Measurements from ENCODE around the gene ATP4A.
"Not testable (repeated sequence)": the region's sequence is repeated elsewhere in the genome, so short reads cannot be mapped to it uniquely, and the experiment has no call there.

ATP4A gene

GRCh38 chr19:35563207-35563829 is at the start of gene ATP4A:
Gene ATP4A, minus strand, starts transcription at chr19:35563658. Its CDS starts 29 bp downstream, at chr19:35563629.
- DNase-seq (ENCODE audit: low read depth) = no peak

GRCh38 chr19:35612559-35613321 is 49.3 kb upstream of the ATP4A start, which contains the start of gene HAUS5:
Gene HAUS5, plus strand, starts transcription at chr19:35612735. Its CDS starts 60 bp downstream, at chr19:35612795.
- DNase-seq (ENCODE audit: low read depth) = peak; percentile 93

- no peak for DNase-seq (ENCODE audit: low read depth)
These were observed 48.7 kb upstream of the ATP4A start for GRCh38 chr19:35612224-35612558.

- DNase-seq (ENCODE audit: low read depth) = no peak
These were observed 46.4 kb upstream of the ATP4A start for GRCh38 chr19:35609851-35610353.

- DNase-seq (ENCODE audit: low read depth) = no peak
These were observed 44.8 kb upstream of the ATP4A start for GRCh38 chr19:35608251-35608650.

GRCh38 chr19:35607661-35608060 is 44.2 kb upstream of the ATP4A start:
- DNase-seq (ENCODE audit: low read depth) = no peak

GRCh38 chr19:35607170-35607569 is 43.7 kb upstream of the ATP4A start:
- DNase-seq (ENCODE audit: low read depth) = not testable (repeated sequence)

DNA sequence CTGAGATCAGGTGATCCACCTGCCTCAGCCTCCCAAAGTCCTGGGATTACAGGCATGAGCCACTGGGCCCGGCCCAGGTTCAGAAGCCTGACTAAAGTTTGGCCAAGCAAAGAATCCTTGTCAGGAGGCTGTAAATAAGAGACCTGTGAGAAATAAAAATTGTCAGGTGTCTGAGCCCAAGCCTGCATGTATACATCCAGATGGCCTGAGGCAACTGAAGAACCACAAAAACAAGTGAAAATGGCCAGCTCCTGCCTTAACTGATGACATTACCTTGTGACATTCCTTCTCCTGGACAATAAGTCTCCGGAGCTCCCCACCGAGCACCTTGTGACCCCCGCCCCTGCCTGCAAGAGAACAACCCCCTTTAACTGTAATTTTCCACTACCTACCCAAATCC is 41.0 kb upstream of the ATP4A start:
- not testable (repeated sequence) for DNase-seq (ENCODE audit: low read depth)

DNA sequence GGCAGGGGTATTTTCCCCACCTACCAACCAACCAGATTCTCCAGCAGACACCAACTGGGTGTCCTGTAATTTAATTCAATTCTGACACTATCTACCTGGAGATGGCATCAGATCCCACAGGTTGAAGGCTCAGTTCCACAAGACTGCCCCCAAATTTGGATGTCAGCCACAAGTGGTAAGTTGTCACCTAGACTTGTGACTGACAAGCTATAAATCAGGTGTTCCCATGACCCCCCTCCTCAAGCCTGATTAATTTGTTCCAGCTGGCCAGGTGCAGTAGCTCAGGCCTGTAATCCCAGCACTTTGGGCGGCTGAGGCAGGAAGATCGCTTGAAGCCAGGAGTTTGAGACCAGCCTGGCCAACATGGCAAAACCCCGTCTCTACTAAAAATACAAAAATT is 38.5 kb upstream of the ATP4A start:
- no peak for DNase-seq (ENCODE audit: low read depth)

- no peak for DNase-seq (ENCODE audit: low read depth)
These were observed 33.0 kb upstream of the ATP4A start for GRCh38 chr19:35596366-35596999.

DNA sequence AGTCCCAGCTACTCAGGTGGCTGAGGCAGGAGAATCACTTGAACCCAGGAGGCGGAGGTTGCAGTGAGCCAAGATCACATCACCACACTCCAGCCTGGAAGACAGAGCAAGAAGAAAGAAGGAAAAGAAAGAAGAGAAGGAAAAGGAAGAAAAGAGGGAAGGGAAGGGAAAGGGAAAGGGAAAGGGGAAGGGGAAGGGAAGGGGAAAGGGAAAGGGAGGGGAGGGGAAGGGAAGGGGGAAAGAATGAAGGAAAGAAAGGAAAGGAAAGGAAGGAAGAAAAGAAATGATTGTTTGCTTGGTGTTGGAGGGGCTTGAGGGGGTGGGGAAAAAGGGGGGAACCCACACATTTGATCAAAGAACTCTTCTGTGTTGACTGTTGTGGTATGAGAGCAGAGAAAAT is 32.5 kb upstream of the ATP4A start:
- no peak for DNase-seq (ENCODE audit: low read depth)

DNA sequence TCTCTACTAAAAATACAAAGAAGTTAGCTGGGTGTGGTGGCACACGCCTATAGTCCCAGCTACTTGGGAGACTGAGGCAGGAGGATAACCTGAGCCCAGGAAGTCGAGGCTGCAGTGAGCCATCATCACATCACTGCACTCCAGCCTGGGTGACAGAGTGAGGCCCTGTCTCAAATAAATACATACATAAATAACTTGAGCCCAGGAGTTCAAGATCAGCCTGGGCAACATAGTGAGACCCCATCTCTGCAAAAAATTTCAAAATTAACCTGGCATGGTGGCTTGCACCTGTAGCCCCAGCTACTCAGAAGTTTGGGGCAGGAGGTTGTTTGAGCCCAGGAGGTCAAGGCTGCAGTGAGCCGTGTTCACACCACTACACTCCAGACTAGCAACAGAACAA is 31.6 kb upstream of the ATP4A start:
- not testable (repeated sequence) for DNase-seq (ENCODE audit: low read depth)

GRCh38 chr19:35592226-35592625 is 28.8 kb upstream of the ATP4A start:
- DNase-seq (ENCODE audit: low read depth) = no peak

GRCh38 chr19:35590875-35591274 is 27.4 kb upstream of the ATP4A start:
- DNase-seq (ENCODE audit: low read depth) = no peak

- no peak for DNase-seq (ENCODE audit: low read depth)
These were observed 23.9 kb upstream of the ATP4A start for GRCh38 chr19:35587321-35587720.

GRCh38 chr19:35585848-35586247 is 22.4 kb upstream of the ATP4A start, which contains the start of gene PMIS2:
Gene PMIS2, plus strand, starts transcription at chr19:35586173. Its CDS starts 87 bp downstream, at chr19:35586260.
- no peak for DNase-seq (ENCODE audit: low read depth)

DNA sequence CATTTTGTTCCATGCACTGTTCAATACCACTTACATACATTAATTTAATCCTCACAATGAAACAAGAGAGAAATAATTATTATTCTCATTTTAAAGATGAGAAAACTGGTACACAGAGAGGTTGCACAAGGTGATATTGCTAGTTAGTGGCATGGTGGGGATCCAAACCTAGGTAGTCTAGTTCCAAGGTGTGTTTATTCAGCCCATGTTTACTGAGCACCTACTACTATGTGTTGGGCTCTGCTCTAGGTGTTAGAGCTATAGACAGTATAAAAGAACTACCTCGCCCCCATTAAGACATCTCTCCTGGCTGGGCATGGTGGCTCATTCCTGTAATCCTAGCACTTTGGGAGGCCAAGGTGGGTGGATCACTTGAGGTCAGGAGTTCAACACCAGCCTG is 19.3 kb upstream of the ATP4A start:
- DNase-seq (ENCODE audit: low read depth) = no peak

- DNase-seq (ENCODE audit: low read depth) = no peak
These were observed 15.2 kb upstream of the ATP4A start for GRCh38 chr19:35578707-35579106.

DNA sequence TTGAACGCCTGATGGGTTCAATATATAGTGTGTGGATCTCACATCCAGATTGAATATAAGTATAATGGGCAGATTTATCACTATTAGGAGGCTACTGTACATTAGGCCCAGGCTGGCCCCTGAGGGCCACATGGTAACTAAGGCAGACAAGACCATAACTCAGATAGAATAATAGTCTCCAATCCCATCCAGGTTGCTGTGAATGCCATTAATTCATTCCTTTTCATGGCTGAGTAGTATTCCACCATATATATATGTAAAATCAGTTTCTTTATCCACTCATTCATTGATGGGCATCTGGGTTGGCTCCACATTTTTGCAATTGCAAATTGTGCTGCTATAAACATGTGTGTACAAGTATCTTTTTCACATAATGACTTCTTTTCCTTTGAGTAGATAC is 14.5 kb upstream of the ATP4A start:
- no peak for DNase-seq (ENCODE audit: low read depth)

- DNase-seq (ENCODE audit: low read depth) = no peak
These were observed 8.0 kb upstream of the ATP4A start for GRCh38 chr19:35571406-35571965.

DNA sequence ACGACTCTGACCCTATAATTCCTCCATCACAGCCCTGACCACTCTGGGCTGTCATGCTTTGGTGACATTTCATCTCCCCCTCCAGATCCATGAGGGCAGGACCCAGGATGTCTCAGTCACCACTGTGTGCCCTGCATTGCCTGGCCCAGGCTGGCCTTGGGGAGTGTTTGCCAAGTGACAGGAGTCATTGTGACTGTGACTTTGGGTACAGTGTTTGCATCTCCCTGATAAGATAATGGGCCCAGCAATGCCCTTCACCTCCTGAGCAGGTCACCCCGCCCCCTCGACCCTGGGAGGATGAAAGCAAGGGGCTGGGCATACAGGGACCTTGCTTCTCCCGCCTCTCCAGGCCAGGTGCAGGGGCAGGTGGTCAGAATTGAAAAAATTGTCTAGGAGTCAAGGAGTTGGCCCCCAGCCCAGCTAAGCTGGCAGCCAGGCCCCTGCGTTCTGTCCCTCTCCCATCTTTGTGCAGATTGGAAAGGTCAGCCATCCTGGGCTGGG is 5.9 kb upstream of the ATP4A start:
- DNase-seq (ENCODE audit: low read depth) = no peak

DNA sequence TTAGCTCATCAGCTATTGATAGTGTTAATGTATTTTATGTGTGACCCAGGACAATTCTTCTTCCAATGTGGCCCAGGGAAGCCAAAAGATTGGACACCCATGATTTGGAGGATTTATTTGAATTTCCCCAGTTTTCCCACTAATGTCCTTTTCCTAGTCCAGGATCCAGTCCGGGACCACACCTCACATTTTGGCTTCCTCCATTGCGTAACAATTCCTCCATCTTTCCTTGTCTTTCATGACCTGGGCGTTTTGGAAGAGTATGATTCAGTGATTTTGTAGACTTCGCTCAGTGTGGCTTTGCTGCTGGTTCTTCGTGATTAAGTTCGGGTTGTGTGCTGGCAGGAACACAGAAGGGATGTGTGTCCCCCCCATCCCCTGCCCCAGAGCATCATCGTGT is 3.3 kb upstream of the ATP4A start:
- DNase-seq (ENCODE audit: low read depth) = no peak
